ENCODE data around the gene ADCY4. TPM values are rescaled to one million over a fixed set of nuclear protein-coding genes. Genes with fewer than 3 reads are reported as not detected.
"Not testable (repeated sequence)": the region's sequence is repeated elsewhere in the genome, so short reads cannot be mapped to it uniquely, and the experiment has no call there.

The ADCY4 gene
- total RNA-seq, 1 donor from 2014 or later: 74.6 TPM

DNA sequence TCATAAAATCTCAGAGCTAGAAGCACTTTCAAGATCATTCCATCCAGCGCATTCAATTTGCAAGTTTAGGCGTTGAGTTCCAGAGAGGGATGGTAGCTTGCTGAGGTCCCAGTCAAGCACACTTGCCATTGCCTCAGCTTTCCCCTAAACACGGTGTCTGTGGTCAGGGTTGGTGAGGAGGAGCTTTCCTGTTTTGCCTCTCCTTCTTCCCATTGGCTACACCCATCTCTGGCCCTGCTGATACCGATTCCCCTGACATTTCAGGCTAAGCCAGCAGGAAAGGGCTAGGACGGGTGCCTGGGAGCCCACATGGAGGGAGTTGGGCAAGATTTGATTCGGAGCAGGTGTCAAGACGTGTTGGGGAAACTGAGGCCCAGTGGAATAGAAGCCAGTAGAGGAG lies 42.3 kb upstream of the ADCY4 start:
- DNase-seq (ENCODE audit: low spot score): no peak
- Mint-ChIP-seq H3K27ac (ENCODE audit: unreplicated experiment) (no peak overlapping the region), H3K9me3 (ENCODE audit: unreplicated experiment) (no peaks in the 10 kb centered on the region), H3K4me3 (ENCODE audit: unreplicated experiment) (no peak overlapping the region), H3K4me1 (ENCODE audit: unreplicated experiment) (peaks cover 6% of the 10 kb centered on the region), H3K27me3 (ENCODE audit: unreplicated experiment) (peaks cover 5% of the 10 kb centered on the region), H3K36me3 (ENCODE audit: low read depth, unreplicated experiment) (peaks cover 4% of the 10 kb centered on the region)
- TF ChIP-seq, protein P1, sequence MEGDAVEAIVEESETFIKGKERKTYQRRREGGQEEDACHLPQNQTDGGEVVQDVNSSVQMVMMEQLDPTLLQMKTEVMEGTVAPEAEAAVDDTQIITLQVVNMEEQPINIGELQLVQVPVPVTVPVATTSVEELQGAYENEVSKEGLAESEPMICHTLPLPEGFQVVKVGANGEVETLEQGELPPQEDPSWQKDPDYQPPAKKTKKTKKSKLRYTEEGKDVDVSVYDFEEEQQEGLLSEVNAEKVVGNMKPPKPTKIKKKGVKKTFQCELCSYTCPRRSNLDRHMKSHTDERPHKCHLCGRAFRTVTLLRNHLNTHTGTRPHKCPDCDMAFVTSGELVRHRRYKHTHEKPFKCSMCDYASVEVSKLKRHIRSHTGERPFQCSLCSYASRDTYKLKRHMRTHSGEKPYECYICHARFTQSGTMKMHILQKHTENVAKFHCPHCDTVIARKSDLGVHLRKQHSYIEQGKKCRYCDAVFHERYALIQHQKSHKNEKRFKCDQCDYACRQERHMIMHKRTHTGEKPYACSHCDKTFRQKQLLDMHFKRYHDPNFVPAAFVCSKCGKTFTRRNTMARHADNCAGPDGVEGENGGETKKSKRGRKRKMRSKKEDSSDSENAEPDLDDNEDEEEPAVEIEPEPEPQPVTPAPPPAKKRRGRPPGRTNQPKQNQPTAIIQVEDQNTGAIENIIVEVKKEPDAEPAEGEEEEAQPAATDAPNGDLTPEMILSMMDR (IDR thresholded peaks at IDR 0.05; ENCODE audit: unreplicated experiment): no peak

DNA sequence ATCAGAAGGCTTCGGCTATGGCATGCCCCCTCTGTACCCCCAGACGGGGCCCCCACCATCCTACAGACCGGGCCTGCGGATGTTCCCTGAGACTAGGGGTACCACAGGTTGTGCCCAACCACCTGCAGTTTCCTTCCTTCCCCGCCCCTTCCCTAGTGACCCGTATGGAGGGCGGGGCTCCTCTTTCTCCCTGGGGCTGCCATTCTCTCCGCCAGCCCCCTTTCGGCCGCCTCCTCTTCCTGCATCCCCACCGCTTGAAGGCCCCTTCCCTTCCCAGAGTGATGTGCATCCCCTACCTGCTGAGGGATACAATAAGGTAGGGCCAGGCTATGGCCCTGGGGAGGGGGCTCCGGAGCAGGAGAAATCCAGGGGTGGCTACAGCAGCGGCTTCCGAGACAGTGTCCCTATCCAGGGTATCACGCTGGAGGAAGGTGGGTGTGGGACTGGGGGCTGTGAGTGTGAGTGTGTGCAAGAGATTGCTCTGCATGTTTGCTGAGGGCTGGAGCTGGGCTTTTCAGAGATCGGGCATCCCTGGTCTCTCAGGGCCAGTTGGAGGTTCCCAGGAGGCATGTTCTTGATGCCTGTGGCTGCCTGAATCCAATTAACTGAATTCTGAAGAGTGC lies 41.7 kb upstream of the ADCY4 start:
- Mint-ChIP-seq H3K27me3 (ENCODE audit: unreplicated experiment) (peaks cover 6% of the 10 kb centered on the region), H3K36me3 (ENCODE audit: low read depth, unreplicated experiment) (peaks cover 4% of the 10 kb centered on the region), H3K4me3 (ENCODE audit: unreplicated experiment) (no peak overlapping the region), H3K4me1 (ENCODE audit: unreplicated experiment) (peaks cover 6% of the 10 kb centered on the region), H3K27ac (ENCODE audit: unreplicated experiment) (no peak overlapping the region), H3K9me3 (ENCODE audit: unreplicated experiment) (no peaks in the 10 kb centered on the region)
- no peak for DNase-seq (ENCODE audit: low spot score)
- TF ChIP-seq, protein P1 (IDR thresholded peaks at IDR 0.05; ENCODE audit: unreplicated experiment): no peak

DNA sequence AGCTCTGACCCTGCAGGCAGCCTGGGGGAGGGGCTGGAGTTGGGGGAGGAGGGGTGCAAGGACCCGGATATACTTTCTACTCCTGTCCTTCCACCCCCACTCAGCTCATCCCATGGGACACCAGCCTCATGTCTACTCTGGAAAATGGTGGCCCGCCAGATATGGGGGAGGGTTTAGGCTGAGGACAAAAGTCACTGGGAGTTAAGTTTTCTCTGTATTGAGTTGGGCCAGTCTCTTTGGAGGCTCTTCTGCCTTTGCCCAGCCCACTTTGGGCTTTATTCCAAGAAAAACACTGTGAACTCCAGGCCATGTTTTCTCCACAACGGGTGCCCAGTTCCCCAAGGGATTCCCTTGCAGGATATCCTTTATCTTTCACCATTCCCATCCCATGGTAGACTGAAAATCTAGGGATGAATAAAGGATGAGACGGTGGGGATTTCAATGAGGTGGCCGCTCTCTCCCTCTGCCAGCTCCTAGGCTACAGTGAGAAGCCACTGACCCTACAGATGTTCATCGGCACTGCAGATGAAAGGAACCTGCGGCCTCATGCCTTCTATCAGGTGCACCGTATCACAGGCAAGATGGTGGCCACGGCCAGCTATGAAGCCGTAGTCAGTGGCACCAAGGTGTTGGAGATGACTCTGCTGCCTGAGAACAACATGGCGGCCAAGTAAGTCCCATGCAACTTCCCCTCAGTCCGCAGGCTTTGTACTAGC lies 38.0 kb upstream of the ADCY4 start:
- DNase-seq (ENCODE audit: low spot score): no peak
- Mint-ChIP-seq H3K4me1 (ENCODE audit: unreplicated experiment) (peaks cover 6% of the 10 kb centered on the region), H3K4me3 (ENCODE audit: unreplicated experiment) (no peak overlapping the region), H3K36me3 (ENCODE audit: low read depth, unreplicated experiment) (peaks cover 4% of the 10 kb centered on the region), H3K27ac (ENCODE audit: unreplicated experiment) (no peak overlapping the region), H3K27me3 (ENCODE audit: unreplicated experiment) (peaks cover 4% of the 10 kb centered on the region), H3K9me3 (ENCODE audit: unreplicated experiment) (no peaks in the 10 kb centered on the region)
- TF ChIP-seq, protein P1 (IDR thresholded peaks at IDR 0.05; ENCODE audit: unreplicated experiment): no peak

DNA sequence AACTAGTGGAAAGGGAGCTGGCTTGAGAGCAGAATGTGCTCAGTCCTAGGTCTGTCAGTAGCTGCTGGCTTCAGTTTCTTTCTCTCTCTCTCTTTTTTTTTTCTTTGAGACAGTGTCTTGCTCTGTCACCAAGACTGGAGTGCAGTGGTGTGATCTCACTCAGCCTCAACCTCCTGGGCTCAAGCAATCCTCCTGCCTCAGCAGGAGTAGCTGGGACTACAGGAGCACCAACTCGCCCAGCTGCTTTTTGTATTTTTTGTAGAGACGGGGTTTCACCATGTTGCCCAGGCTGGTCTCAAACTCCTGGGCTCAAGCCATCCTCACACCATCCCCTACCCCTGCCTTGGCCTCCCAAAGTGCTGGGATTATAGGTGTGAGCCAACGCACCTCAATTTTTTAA lies 36.7 kb upstream of the ADCY4 start:
- not testable (repeated sequence) for H3K36me3 Mint-ChIP-seq (ENCODE audit: low read depth, unreplicated experiment); H3K27me3 Mint-ChIP-seq (ENCODE audit: unreplicated experiment); H3K27ac Mint-ChIP-seq (ENCODE audit: unreplicated experiment); H3K9me3 Mint-ChIP-seq (ENCODE audit: unreplicated experiment); H3K4me1 Mint-ChIP-seq (ENCODE audit: unreplicated experiment); DNase-seq (ENCODE audit: low spot score)
- peak overlapping the region; percentile 31 for H3K4me3 Mint-ChIP-seq (ENCODE audit: unreplicated experiment)

DNA sequence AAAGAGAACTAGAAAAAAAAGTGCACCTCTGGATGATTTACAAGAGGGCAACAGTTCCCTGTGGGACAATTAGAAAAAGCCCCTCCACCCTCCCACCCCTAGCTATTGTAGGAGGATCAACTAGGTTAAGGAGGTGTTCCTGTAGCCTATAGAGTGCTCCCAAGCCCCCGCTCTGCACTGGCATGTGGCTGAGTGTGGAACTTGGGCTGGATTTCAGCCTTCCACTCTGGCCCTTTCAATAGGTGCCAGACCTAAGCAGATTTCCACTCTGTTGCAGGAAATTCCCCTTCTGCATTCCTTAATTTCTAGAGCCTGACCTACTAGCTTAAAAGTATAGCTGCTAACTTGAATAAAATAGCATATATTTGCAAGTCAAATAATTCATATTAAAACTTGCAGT lies 35.9 kb upstream of the ADCY4 start:
- DNase-seq (ENCODE audit: low spot score): no peak

More for the DNA sequence above, 35.9 kb upstream of the ADCY4 start:
- H3K4me1 Mint-ChIP-seq (ENCODE audit: unreplicated experiment): peaks cover 10% of the 10 kb centered on the region
- no peak overlapping the region for H3K4me3 Mint-ChIP-seq (ENCODE audit: unreplicated experiment)
- no peaks in the 10 kb centered on the region for H3K36me3 Mint-ChIP-seq (ENCODE audit: low read depth, unreplicated experiment)
- H3K27ac Mint-ChIP-seq (ENCODE audit: unreplicated experiment): no peak overlapping the region
- peaks cover 2% of the 10 kb centered on the region for H3K27me3 Mint-ChIP-seq (ENCODE audit: unreplicated experiment)
- TF ChIP-seq, protein P1 (IDR thresholded peaks at IDR 0.05; ENCODE audit: unreplicated experiment): no peak
- H3K9me3 Mint-ChIP-seq (ENCODE audit: unreplicated experiment): no peaks in the 10 kb centered on the region

Measured in endothelial cell (in vitro differentiated cells).